ENCODE measurements around the gene LRRK1.

DNA sequence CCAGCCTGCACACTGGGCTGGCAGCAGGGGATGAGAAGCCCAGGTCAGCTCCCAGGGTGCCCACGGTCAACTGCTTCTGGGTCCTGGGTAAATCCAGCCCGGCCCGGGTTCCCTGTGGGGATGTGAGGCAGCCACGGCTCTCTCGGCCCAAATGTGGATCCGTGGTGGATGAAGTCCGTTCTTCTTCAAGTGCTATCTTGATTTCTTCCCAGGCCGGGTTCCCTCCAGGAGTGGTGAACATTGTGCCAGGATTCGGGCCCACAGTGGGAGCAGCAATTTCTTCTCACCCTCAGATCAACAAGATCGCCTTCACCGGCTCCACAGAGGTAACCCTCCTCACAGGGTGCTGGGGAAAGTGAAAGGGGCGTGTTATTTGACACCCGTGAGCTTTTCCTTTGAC lies 23.4 kb upstream of the LRRK1 start:
- TF ChIP-seq POLR2A (IDR thresholded peaks at IDR 0.05; ENCODE audit: low read depth, low read length) (no peak), POLR2AphosphoS5 (IDR thresholded peaks at IDR 0.05; ENCODE audit: low read depth, low read length) (no peak), TAF1 (IDR thresholded peaks at IDR 0.05; ENCODE audit: low read depth, low read length) (no peak)

Data from GM12891 (cell line).